ENCODE data around the gene ZNF343.

Gene ZNF343

DNA sequence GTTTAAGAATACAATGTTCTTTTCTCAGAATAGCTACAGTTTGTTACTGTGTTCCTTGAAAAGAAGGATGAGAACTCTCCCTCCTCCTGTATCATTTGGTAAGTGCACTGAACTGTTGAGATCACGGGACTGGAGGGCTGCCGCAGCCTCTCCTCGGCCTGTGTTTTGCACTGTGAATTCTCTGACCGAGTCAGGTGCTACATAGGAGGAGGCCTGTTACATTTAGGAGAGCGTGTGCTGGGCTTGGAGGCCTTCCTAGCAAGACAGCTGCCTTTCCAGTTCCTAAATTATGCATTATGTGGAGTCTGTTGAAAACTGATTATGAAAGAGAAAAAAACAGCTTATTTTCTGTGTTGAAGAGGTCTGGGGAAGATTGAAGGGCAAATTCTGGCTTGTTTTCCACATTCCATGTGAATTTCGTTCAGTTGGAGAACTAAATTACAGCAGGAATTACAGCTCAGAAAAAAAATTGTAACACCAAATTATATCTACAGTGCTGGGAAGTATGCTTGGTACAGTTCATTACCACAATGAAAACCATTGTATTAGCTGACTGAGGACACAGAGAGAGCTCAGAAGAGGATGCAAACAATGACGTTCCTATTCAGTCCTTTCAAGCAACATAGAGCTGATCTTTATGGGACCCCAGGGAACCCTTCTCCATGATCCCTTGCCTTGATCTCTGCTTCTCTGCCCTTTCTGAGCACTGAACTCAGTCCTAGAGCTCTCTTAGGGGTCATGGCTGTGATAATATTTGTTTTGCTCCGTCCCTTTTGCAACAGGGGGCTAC lies 30.4 kb upstream of the ZNF343 start:
- TF ChIP-seq, protein P1, sequence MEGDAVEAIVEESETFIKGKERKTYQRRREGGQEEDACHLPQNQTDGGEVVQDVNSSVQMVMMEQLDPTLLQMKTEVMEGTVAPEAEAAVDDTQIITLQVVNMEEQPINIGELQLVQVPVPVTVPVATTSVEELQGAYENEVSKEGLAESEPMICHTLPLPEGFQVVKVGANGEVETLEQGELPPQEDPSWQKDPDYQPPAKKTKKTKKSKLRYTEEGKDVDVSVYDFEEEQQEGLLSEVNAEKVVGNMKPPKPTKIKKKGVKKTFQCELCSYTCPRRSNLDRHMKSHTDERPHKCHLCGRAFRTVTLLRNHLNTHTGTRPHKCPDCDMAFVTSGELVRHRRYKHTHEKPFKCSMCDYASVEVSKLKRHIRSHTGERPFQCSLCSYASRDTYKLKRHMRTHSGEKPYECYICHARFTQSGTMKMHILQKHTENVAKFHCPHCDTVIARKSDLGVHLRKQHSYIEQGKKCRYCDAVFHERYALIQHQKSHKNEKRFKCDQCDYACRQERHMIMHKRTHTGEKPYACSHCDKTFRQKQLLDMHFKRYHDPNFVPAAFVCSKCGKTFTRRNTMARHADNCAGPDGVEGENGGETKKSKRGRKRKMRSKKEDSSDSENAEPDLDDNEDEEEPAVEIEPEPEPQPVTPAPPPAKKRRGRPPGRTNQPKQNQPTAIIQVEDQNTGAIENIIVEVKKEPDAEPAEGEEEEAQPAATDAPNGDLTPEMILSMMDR (IDR thresholded peaks at IDR 0.05; ENCODE audit: low read length, missing control alignments) = no peak
- no peak overlapping the region for H3K4me3 ChIP-seq (replicated peaks; ENCODE audit: low read depth, low read length)
- DNase-seq (ENCODE audit: low read depth) = no peak

DNA sequence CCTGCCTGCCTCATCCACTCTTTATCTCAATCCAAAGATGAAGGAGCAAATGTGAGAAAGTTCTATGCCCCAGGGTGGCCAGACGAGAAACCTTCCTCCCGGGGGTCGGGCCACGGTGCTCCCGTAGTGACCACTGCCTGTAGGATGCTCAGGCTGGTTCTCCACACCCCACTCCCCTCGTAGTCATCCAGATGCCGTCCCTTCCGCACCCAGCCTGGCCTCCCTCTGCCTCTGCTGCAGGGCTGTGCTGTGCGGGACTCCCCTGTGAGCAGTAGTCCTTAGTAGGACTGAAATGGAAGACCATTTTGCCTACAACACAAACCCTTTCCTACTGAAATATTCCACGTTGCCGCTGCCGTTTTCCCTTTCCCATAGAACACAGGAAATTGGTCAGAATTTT lies 29.6 kb upstream of the ZNF343 start:
- DNase-seq (ENCODE audit: low read depth) = no peak
- no peak overlapping the region for H3K4me3 ChIP-seq (replicated peaks; ENCODE audit: low read depth, low read length)
- TF ChIP-seq, protein P1 (IDR thresholded peaks at IDR 0.05; ENCODE audit: low read length, missing control alignments) = no peak

DNA sequence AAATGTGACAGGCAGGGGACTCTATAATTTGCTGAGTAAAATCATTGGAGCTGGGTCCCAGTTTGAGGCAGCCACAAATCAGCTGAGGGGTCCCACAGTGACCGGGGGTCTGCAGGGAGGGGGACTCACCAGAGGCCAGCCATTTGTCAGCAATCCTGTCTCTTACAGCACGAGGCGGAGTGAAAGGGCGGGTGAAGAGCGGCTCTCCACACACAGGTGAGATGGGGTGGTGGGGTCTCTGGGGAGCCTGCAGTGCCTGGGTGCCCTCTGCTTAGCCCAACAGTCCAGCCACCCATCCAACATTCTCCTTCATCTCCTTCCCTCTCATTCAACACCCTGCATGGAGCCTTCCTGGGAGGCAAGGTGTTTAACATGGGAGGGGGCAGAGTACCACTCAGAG lies 28.4 kb upstream of the ZNF343 start:
- no peak for DNase-seq (ENCODE audit: low read depth)
- TF ChIP-seq, protein P1 (IDR thresholded peaks at IDR 0.05; ENCODE audit: low read length, missing control alignments) = no peak

GRCh38 chr20:2536560-2536986 lies 27.9 kb upstream of the ZNF343 start, which contains the start of gene TMC2:
Gene TMC2 (plus strand): TSS chr20:2536573. CDS start chr20:2536622, 49 bp downstream.
- TF ChIP-seq, protein P1 (IDR thresholded peaks at IDR 0.05; ENCODE audit: low read length, missing control alignments) = no peak

More for the DNA sequence above, 28.4 kb upstream of the ZNF343 start:
- H3K4me3 ChIP-seq (replicated peaks; ENCODE audit: low read depth, low read length) = no peak overlapping the region

DNA sequence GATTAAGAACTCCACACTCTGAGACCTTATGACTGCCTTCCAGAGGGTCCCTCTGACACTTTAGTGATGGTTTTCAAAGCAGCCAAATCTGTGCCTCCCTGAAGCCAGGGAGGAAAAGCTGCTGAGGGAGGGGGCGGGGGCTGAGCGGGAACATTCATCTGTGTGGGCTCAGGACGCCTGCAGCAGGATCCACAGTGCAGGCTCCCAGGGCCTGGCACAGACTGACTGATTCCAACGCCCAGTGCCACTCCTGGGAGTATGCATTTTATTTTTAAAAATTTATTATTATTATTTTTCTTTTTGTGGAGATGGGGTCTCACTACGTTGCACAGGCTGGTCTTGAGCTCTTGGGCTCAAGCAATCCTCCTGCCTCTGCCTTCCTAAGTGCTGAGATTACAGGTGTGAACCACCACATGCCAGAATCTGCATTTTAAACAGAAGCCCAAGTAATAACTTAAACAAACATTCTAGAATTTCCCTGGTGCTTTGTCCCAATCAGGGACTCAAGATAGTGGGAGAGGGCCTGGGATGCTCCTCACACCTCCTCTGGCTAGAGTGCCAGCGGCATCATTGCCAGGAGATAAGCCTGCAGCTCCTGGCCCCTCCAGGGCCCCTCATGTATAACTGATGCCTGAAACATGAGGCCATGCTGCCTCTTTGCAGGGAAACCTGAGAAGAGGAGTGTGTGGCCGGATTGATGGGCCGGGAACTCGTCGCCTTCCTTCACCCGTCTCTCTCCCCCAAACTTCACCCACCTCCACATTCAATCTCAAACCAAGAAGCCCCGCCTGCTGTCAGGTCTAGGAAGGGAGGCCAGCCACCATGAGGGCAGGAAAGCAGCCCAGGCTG lies 27.2 kb upstream of the ZNF343 start:
- TF ChIP-seq, protein P1 (IDR thresholded peaks at IDR 0.05; ENCODE audit: low read length, missing control alignments) = no peak
- DNase-seq (ENCODE audit: low read depth) = no peak
- H3K4me3 ChIP-seq (replicated peaks; ENCODE audit: low read depth, low read length) = no peak overlapping the region

More at GRCh38 chr20:2536560-2536986, 27.9 kb upstream of the ZNF343 start, which contains the start of gene TMC2:
- H3K4me3 ChIP-seq (replicated peaks; ENCODE audit: low read depth, low read length) = no peak within 1 kb of the TSS
- no peak for DNase-seq (ENCODE audit: low read depth)

GRCh38 chr20:2533118-2533517 lies 24.4 kb upstream of the ZNF343 start:
- H3K4me3 ChIP-seq (replicated peaks; ENCODE audit: low read depth, low read length) = no peak overlapping the region
- TF ChIP-seq, protein P1 (IDR thresholded peaks at IDR 0.05; ENCODE audit: low read length, missing control alignments) = no peak
- no peak for DNase-seq (ENCODE audit: low read depth)
